CD4-positive, alpha-beta T cell treated with Interferon alpha-2 for 1 hour (primary cell): ENCODE data around the gene SORL1.
"Not testable (repeated sequence)": the region's sequence is repeated elsewhere in the genome, so short reads cannot be mapped to it uniquely, and the experiment has no call there.

Experiments used
- DNase-seq, 2 donors: peaks; one replicate each; pipeline ENCODE4 v3.0.0-alpha.2; 2020 to 2022

Gene SORL1

GRCh38 chr11:121451986-121452608, at the start of gene SORL1:
Gene SORL1 (plus strand): TSS chr11:121452314. CDS start chr11:121452332, 18 bp downstream.
- peak; percentile 62 to 78 for DNase-seq

DNA sequence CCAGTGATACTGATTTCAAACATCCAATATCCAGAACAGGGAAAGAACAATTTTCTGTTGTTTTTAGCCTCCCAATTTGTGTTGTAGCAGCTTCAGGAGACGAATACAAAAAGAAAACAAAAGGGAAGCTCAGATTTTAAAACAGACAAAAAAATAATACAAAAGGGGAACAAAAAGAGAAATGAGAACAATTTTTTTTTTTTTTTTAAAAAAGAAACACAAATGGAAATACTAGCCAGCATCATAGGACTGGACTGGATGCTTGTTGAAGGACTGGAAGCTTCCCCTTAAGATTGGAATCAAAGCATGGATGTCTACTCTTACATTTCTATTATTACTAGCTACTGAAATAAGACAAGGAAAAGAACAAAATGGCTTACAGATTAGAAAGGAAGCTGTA, 46.5 kb upstream of the SORL1 start:
- no peak for DNase-seq

DNA sequence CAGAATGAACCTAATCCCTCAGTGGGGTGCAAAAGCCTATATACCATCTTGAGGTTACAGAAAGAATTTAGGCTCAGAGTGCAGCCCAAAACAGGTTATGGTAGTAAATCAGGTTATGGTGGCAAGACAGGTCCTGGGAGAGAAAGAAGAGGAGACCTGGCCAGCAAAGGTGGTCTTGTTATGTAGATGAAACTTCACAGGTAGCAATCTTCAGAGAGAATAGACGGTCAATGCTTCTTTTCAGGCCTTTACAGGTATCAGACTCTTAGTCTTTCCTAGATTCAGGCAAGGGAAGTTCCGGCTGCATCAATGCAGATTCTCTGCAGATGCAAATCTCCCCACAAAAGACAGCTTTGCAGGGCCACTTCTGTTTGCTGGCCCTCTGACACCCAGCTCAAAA, 45.8 kb upstream of the SORL1 start:
- DNase-seq: no peak

- no peak for DNase-seq
Measured at GRCh38 chr11:121408830-121409229, 43.3 kb upstream of the SORL1 start.

GRCh38 chr11:121410041-121410440, 42.1 kb upstream of the SORL1 start:
- not testable (repeated sequence) for DNase-seq

DNA sequence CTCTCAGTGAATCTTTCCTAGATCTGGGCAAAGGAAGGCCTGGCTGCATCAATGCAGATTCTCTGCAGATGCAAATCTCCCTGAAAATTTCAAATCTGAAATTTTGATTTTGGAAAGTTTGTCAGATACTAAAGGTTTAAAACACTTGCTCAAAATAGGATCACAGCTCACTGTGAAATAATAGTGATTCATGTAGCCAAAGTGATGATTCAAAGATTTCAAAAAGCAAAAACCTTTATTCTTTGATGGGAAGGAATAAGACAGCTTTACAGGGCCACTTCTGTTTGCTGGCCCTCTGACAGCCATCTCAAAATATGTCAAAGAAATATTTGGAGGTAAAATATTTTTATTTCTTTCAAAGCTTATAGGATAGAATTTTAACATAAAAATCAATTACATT, 40.8 kb upstream of the SORL1 start:
- not testable (repeated sequence) for DNase-seq

DNA sequence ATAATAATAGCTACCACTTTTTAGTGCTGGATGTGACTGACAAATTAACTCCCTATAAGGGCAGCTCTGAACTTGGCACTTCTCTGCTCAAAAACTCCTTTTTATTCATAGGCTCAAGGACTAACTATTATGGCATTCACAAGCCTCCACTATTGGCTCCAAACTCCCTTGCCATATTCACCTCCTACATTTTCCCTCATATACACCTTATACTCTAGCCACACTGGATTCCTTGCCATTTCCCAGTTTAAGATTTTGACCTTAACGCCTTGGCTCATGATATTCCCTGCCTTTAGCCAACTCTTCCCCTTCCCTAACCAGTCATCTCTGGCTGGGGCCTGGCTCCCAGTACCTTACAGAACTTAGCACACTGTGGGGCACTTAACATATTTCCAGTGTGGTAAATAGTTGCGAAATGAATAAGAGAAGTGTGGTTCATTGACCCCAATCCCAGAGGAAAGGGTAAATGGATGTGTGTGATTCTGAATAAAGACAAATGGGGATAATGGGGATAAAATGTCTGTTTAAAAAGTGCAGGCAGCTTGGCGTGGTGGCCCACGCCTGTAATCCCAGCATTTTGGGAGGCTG, 40.0 kb upstream of the SORL1 start:
- DNase-seq: no peak

DNA sequence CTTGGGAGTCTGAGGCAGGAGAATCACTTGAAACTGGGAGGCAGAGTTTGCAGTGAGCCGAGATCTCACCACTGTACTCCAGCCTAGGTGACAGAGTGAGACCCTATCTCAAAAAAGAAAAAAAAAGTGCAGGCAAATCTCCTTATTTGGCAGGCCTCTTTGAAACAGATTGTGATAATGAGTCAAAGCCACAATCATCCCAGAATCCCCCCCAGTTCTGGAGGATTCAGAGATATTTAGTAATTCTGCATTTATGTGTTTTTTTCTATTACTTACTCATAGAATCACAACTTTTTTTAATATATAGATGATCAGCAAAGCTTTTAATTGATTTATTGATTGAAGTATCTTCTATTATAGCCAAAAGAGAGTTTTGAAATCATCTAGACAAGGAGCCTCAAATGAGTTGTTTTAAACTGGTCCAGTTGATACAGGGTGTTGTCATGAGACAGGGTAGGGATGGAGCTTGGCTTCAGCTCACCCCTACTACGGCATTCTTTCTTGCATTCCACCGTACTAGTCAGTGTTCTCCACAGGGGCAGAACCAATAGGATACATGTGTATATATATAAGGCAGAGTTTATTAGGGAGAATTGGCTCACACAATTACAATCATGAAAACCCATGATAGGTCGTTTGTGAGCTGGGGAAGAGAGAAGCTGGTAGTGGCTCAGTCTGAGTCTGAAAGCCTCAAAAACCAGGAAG, 39.3 kb upstream of the SORL1 start:
- no peak for DNase-seq

- no peak for DNase-seq
Measured at GRCh38 chr11:121414141-121414913, 37.8 kb upstream of the SORL1 start.

DNA sequence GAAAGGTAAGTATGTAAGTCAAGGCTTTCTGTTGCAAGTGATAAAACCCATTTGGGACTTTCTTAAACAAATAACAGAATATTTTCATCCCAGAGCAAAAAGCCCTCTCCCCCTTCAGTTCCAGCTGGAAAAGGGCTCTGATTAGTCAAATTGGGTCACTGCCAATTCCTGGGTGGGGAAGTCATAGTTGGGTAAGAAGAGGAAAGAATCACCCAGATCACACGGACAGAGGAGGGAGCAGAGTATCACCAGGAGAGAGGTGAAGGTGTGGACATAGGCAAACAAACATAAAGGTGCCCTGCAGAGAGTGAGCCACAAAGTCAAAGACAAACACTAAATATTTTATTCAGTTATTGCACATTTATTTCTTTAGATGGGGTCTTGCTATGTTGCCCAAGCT, 36.3 kb upstream of the SORL1 start:
- DNase-seq: no peak

GRCh38 chr11:121417055-121417551, 35.0 kb upstream of the SORL1 start:
- DNase-seq: peak; percentile 80

DNA sequence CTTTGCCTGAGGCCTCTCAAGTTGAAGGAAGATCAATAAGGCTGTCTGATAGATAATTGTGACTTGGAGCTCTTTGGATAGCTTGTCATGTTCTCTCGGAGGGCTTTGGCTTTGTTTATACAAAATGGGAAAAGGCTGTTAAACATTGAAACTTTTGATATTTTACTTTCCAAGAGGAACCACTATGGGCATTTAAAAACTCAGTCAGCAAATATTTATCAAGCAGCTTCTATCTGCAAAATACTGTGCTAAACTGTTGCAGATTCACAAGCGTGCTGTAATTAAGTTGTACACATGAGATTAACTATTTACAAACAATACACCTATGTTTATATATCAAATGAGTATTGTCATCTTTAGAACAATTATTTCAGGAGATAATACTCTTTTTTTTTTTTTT, 34.5 kb upstream of the SORL1 start:
- no peak for DNase-seq

- peak; percentile 88 to 91 for DNase-seq
Measured at GRCh38 chr11:121418625-121419114, 33.4 kb upstream of the SORL1 start.

DNA sequence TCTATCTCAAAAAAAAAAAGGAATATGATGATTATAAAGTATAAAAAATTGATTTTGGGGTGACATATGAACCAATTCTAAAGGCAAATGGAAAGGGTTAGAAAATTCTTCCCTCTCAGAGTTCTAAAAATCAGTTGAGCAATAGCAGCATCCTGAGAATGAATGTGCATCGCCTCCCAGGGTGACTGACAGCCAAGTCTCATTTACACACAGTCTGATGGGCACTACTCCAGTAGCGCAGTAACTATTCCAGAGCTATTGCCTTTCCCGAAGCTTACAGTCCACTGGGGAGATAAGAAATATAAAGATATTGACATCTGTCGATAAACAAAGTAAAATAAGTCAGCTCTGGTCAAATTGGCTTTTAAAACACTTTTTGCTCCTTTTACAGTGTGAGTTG, 32.3 kb upstream of the SORL1 start:
- DNase-seq: no peak

- peak in 1 of 2 donors; percentile 27 for DNase-seq
Measured at GRCh38 chr11:121420398-121420797, 31.7 kb upstream of the SORL1 start.

GRCh38 chr11:121421149-121421901, 30.8 kb upstream of the SORL1 start:
- DNase-seq: no peak

- DNase-seq: peak; percentile 31 to 37
Measured at GRCh38 chr11:121422675-121423074, 29.4 kb upstream of the SORL1 start.

GRCh38 chr11:121425828-121426227, 26.3 kb upstream of the SORL1 start:
- no peak for DNase-seq

- DNase-seq: peak; percentile 44 to 52
Measured at GRCh38 chr11:121426476-121427399, 25.4 kb upstream of the SORL1 start.

- no peak for DNase-seq
Measured at GRCh38 chr11:121427400-121427744, 24.7 kb upstream of the SORL1 start.

- DNase-seq: no peak
Measured at GRCh38 chr11:121429556-121429955, 22.6 kb upstream of the SORL1 start.
